Measurements from ENCODE around the gene ATP12A.
A peak's percentile ranks its signal among the peaks of the same experiment; 100 is the strongest.
"Not testable (repeated sequence)": the region's sequence is repeated elsewhere in the genome, so short reads cannot be mapped to it uniquely, and the experiment has no call there.

Gene ATP12A

DNA sequence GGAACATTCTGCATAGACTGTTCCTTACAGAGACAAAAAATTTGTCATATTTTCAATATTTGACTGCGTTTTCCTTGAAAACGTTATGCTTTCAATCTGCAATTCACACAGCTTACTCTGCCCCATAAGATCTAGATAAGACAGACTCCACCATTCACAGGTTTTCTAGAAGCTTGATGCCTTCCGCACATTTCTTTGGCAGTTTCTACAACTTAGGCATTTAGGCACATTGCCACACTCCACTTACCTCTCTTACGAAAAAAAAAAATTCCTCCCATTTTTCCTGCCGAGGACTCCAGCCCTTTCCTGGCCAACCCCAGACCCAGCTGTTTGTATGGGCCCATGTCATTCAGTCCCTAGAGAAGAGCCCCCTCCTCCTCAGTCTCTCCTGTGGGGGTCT lies 11.2 kb downstream of the ATP12A start:
- no peak for DNase-seq

GRCh38 chr13:24692561-24692960 lies 12.4 kb downstream of the ATP12A start:
- DNase-seq: no peak

- DNase-seq: peak; percentile 1 to 41
Observed at GRCh38 chr13:24693862-24694471, 13.8 kb downstream of the ATP12A start.

GRCh38 chr13:24694907-24695306 lies 14.7 kb downstream of the ATP12A start:
- no peak for DNase-seq

DNA sequence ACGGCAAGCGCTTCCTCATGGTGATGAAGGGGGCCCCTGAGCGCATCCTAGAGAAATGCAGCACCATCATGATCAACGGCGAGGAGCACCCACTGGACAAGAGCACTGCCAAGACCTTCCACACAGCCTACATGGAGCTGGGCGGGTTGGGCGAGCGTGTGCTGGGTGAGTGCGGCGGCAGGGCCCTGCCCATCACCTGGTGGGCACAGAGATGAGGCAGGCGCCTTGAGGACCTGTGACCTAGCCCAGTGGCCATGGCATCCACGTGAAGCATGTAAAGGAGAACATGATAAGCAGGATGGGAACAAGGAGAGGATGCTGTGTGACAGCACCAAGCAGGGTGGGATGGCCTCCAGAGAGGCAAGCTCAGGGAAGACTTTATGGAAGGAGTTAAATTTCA lies 18.5 kb downstream of the ATP12A start:
- no peak for DNase-seq

GRCh38 chr13:24699541-24699940 lies 19.3 kb downstream of the ATP12A start:
- no peak for DNase-seq

DNA sequence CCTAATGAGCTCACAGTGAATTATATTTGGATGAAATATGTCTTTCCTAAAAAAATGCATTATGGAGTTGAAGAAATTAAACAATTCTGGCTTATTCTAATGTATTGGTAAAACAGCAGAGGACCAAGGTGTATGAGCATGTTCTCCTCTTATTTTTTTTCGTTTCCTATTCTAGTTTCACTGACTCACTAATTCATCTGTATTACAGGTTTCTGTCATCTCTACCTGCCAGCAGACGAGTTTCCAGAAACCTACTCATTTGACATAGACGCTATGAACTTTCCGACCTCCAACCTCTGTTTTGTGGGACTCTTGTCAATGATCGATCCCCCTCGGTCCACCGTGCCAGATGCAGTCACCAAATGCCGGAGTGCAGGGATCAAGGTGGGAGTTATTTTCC lies 20.3 kb downstream of the ATP12A start:
- DNase-seq: no peak

DNA sequence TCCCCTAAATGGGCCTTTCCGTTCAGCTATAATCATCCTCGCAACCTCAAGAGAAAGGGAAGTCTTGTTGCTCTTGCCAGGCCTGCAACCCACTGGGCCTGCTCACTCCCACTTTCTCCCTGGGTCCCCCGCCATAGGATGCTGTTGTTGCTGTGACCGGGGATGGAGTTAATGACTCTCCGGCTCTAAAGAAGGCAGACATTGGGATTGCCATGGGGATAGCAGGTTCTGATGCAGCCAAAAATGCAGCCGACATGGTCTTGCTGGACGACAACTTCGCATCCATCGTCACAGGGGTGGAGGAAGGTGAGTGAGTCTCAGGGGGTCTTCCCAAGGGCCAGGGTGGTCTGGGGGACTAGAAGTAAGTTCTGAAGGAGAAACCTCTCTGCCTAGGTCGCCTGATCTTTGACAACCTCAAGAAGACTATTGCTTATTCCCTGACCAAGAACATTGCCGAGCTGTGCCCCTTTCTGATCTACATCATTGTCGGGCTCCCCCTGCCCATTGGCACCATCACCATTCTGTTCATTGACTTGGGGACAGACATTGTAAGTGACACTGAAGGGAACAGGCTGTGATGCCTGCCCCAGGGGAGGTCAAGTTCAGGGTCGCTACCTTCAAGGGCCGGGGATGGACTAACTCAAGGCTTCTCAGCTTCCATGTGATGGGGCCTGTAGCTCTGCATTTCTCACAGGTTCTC lies 26.8 kb downstream of the ATP12A start:
- DNase-seq: no peak

- DNase-seq: no peak
Observed at GRCh38 chr13:24709186-24709913, 29.1 kb downstream of the ATP12A start.

GRCh38 chr13:24713022-24713421 lies 32.8 kb downstream of the ATP12A start:
- no peak for DNase-seq

DNA sequence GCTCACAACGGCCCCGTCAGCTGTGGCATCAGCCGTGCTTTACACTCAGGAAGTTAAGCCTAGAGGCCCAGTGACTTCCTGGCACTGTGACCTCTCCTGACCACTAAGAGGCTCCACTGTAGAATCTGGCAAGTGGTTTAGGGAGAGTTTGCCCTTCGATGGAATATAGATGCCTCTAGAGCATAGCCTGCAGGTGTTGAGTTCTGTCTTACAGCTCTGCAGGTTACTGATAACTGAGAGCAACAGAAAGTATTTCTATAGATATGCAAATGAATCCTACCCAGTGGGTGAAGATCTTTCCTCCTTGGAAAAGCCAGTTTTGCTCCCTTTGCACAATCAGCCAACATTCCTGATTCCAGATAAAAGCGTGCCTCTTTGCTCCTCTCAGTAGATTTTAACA lies 35.8 kb downstream of the ATP12A start:
- DNase-seq: no peak

GRCh38 chr13:24716446-24716845 lies 36.2 kb downstream of the ATP12A start:
- no peak for DNase-seq

- DNase-seq: no peak
Observed at GRCh38 chr13:24717217-24717616, 37.0 kb downstream of the ATP12A start.

- DNase-seq: no peak
Observed at GRCh38 chr13:24718192-24718965, 38.2 kb downstream of the ATP12A start.

DNA sequence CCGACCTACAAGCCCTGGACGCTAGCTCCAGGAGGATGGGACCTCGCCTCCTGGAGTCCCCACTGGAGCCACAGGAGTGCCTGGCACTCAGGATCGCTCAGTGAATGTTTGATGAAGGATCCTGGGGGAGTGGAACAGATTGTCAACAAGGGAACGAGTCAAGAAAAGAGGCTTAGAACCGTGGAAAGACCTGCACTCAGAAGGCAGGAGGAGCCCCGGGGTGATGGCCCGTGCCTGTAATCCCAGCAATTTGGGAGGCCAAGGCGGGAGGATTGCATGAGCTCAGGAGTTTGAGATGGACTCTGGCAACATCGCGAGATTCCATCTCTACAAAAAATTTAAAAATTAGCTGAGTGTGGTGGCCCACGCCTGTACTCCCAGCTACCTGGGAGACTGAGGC lies 38.9 kb downstream of the ATP12A start:
- no peak for DNase-seq

DNA sequence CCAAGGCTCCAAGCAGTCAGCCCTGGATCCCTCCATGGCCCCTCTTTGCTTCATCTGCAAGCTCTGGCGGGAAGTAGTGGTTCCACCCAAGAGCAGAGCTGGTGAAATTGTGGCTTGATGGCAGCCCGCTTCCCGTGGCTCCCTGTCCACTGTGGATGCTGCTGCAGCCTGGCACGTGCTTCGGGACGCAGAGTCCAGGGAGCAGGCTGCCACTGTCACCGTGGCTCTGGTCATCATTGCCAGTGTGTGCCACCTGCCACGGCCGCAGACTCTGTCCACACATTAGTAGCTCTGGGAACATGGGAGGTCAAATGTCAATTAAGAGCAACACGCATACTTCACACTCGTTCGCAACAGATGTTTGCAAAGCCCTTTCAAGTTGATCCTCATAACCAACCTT lies 43.0 kb downstream of the ATP12A start:
- DNase-seq: no peak

DNA sequence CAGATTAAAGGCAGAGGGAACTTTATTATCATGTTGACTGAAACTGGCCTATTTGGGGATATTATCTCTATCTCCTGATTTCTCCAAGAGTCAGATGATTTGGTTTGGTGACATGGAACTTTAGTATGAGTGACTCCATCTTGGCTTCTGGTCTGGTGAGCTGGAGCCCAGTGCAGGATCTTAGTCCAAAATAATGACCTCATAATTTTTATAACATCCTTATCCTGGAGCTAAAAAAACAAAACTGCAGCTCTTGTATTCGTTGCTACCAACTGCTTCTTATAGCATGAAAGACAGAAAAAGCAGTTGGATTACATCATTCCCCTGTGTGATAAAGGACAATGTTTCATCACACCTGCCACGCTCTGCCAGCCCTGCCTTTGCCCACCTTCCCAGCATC lies 44.5 kb downstream of the ATP12A start:
- no peak for DNase-seq

GRCh38 chr13:24725379-24725778 lies 45.2 kb downstream of the ATP12A start:
- DNase-seq: no peak

DNA sequence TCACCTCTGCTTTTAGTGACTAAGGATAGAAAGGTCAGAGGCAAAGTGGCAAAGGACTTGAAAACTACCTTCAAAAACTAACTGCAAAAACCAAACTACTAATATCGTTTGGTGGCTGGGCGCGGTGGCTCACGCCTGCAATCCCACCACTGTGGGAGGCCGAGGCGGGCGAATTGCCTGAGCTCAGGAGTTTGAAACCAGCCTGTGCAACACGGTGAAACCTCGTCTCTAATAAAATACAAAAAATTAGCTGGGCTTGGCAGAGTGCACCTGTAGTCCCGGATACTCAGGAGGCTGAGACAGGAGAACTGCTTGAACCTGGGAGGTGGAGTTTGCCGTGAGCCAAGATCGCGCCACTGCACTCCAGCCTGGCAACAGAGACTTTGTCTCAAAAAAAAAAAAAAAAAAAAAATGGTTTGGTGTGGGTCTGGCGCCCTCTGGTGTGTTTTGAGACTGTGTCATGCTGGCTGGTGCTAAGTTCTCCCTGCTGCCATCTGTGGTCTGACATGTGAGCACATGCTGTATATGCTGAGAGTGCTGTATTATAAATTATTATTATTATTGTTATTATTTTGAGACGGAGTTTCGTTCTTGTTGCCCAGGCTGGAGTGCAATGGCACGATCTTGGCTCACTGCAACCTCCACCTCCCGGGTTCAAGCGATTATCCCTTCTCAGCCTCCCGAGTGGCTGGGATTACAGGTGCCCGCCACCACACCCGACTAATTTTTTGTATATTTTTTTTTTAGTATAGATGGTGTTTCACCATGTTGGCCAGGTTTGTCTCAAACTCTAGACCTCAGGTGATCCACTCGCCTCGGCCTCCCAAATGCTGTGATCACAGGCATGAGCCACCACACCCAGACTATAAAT lies 47.8 kb downstream of the ATP12A start:
- peak; percentile 40 to 73 for DNase-seq

DNA sequence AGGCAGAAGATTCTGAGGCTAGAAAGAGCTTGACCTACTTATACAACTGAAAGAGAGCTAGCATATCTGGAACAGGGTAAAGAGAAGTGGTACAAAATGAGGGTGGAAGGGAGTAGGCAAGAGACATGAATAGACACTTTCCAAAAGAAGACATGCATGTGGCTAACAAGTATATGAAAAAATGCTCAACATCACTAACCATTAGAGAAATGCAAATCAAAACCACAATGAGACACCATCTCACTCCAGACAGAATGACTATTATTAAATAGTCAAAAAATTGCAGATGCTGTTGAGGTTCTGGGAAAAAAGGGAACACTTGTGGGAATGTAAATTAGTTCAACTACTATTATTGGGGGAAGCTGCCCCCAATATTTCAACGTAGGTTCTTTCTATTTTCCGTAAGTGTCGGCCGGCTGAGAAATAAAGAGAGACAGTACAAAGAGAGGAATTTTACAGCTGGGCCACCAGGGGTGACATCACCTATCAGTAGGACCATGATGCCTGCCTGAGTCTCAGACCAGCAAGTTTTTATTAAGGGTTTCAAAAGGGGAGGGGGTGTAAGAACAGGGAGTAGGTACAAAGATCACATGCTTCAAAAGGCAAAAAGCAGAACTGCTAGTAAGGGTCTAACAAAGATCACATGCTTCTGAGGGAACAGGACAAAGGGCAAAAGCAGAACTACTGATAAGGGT lies 50.8 kb downstream of the ATP12A start:
- not testable (repeated sequence) for DNase-seq

DNA sequence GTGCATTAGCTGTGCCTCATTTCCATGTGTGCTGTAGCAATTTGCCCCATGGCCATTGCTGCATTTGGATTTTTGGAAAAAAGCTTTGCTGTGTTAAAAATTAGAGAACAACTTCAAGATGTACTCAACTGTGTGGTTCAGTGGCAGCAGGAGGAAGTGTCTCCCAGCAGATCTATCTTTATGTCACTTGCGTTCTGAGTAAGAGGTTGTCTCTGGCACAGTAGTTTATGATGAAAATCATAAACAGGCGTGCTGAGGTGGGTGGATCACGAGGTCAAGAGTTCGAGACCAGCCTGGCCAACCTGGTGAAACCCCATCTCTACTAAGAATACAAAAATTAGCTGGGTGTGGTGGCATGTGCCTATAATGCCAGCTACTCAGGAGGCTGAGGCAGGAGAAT lies 54.7 kb downstream of the ATP12A start:
- no peak for DNase-seq

GRCh38 chr13:24737042-24737441 lies 56.8 kb downstream of the ATP12A start:
- no peak for DNase-seq

Measured in SW 1271 (cell line).